ENCODE results near the gene PTPRB. TPM values are rescaled to one million over a fixed set of nuclear protein-coding genes. Genes with fewer than 3 reads are reported as not detected.

Gene PTPRB
- total and polyA plus RNA-seq, 5 donors from 2014 or later = not detected

DNA sequence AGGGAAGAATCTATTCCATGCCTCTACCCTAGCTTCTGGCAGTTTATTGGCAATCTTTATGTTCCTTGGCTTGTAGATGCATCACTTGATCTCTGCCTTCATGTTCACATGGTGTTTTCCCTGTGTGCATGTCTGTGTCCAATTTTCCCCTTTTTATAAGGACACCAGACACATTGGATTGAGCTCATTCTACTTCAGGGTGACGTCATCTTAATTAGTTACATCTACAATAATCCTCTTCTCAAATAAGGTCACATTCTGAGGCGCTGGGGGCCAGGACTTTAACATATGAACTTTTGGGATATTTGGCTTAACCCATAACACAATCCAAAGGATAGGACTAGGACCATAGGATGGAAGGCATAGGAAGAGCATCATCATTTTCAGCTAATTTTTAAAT lies 169.8 kb downstream of the PTPRB start:
- H3K4me3 ChIP-seq (ENCODE audit: low read depth, low read length) = no peak overlapping the region
- H3K36me3 ChIP-seq (ENCODE audit: control insufficient read depth, insufficient read depth, low read length) = no peaks in the 10 kb centered on the region
- H3K27me3 Mint-ChIP-seq = peaks cover under 1% of the 10 kb centered on the region
- H3K27me3 ChIP-seq (ENCODE audit: control insufficient read depth, insufficient read depth, low read length) = no peaks in the 10 kb centered on the region
- H3K4me1 ChIP-seq (ENCODE audit: control insufficient read depth, insufficient read depth, low read length, poor library complexity, severe bottlenecking) = no peaks in the 10 kb centered on the region
- H3K27ac ChIP-seq (ENCODE audit: insufficient read depth, low read length, poor library complexity, severe bottlenecking) = no peak overlapping the region
- H3K4me1 Mint-ChIP-seq = no peaks in the 10 kb centered on the region
- H3K4me3 Mint-ChIP-seq = no peak overlapping the region
- ATAC-seq (ENCODE audit: low read depth in 2 of 2) (no peak), DNase-seq (no peak)
- no peak overlapping the region for H3K27ac Mint-ChIP-seq
- peaks cover 0 to 9% (median 4%) of the 10 kb centered on the region in 7 donors for H3K9me3 Mint-ChIP-seq
- peaks cover 0 to 9% of the 10 kb centered on the region in 2 experiments for H3K9me3 ChIP-seq (ENCODE audit: control insufficient read depth in 2 of 2, low read length in 2 of 2)
- H3K36me3 Mint-ChIP-seq = no peaks in the 10 kb centered on the region

DNA sequence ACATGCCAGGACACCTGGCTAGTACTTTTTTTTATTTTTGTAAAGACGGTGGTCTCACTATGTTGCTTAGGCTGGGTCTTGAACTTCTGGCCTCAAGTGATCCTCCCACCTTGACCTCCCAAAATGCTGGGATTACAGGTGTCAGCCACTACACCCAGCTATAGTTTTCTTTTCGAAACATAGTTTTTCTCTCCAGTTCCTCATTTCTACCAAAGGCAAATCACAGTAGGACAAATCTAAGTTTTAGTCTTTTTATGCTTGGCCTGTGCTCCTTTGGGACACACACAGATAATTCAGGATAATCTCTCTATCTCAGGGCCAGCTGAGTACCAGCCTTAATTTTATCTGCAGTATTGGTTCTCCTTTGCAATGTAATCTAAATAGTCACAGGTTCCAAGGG lies 170.5 kb downstream of the PTPRB start:
- Mint-ChIP-seq H3K27me3 (no peaks in the 10 kb centered on the region), H3K4me1 (no peaks in the 10 kb centered on the region), H3K27ac (no peak overlapping the region), H3K36me3 (no peaks in the 10 kb centered on the region), H3K4me3 (no peak overlapping the region), H3K9me3 (peaks cover 0 to 9% (median 4%) of the 10 kb centered on the region in 7 donors)
- ATAC-seq (ENCODE audit: low read depth in 2 of 2) = no peak
- DNase-seq = no peak
- Histone ChIP-seq H3K4me3 (ENCODE audit: low read depth, low read length) (no peak overlapping the region), H3K27ac (ENCODE audit: insufficient read depth, low read length, poor library complexity, severe bottlenecking) (no peak overlapping the region), H3K4me1 (ENCODE audit: control insufficient read depth, insufficient read depth, low read length, poor library complexity, severe bottlenecking) (no peaks in the 10 kb centered on the region), H3K36me3 (ENCODE audit: control insufficient read depth, insufficient read depth, low read length) (no peaks in the 10 kb centered on the region), H3K27me3 (ENCODE audit: control insufficient read depth, insufficient read depth, low read length) (no peaks in the 10 kb centered on the region), H3K9me3 (ENCODE audit: control insufficient read depth in 2 of 2, low read length in 2 of 2) (peaks cover 0 to 9% of the 10 kb centered on the region in 2 experiments)
